HepG2 (cell line): ENCODE measurements around the gene KLHDC1. TPM values are rescaled to one million over a fixed set of nuclear protein-coding genes. Genes with fewer than 3 reads are reported as not detected.

Source experiments
- AKAP8 ChIP-seq: sonication (generic); formaldehyde crosslinking; IDR thresholded peaks from 2 replicates; pipeline ENCODE4 v1.5.1; 2020; ENCODE audit warnings: mild to moderate bottlenecking, missing genetic modification reagents
- CBX1 ChIP-seq: IDR thresholded peaks from one replicate; pipeline ENCODE4 v1.6.1; 2016; ENCODE audit warnings: antibody characterized with exemption, low read depth
- CBX2 ChIP-seq, 2 experiments: fragments of 200-600 bp in 1 of 2; sonication (generic); formaldehyde crosslinking in 1 of 2; IDR thresholded peaks; 2 replicates each; pipeline versions ENCODE4 v1.7.0 to v1.8.1; 2018 to 2022; ENCODE audit warnings: low read depth in 2 of 2, low read length in 1 of 2, mild to moderate bottlenecking in 1 of 2, missing genetic modification reagents in 1 of 2
- ETV5 ChIP-seq: IDR thresholded peaks from 2 replicates; pipeline ENCODE4 v1.6.1; 2018; ENCODE audit warnings: missing biosample characterization, missing genetic modification reagents, inconsistent platforms, borderline replicate concordance
- ETV6 ChIP-seq: sonication (generic); formaldehyde crosslinking; conservative IDR thresholded peaks from 2 replicates; pipeline ENCODE4 v1.4.0; 2020; ENCODE audit warnings: missing genetic modification reagents
- FOXA3 ChIP-seq: IDR thresholded peaks from 2 replicates; pipeline ENCODE4 v1.6.1; 2016; ENCODE audit warnings: missing genetic modification reagents, missing compliant biosample characterization
- HIC2 ChIP-seq: sonication (generic); formaldehyde crosslinking; IDR thresholded peaks from 2 replicates; pipeline ENCODE4 v1.9.0; 2022; ENCODE audit warnings: low read depth, missing genetic modification reagents
- KDM5B ChIP-seq: sonication (generic); formaldehyde crosslinking; IDR thresholded peaks from 2 replicates; pipeline ENCODE4 v1.4.0; 2020; ENCODE audit warnings: missing genetic modification reagents, mild to moderate bottlenecking, borderline replicate concordance
- KLF9 ChIP-seq: IDR thresholded peaks from 2 replicates; pipeline ENCODE4 v1.6.1; 2016; ENCODE audit warnings: low read depth
- MLX ChIP-seq: IDR thresholded peaks from 2 replicates; pipeline ENCODE4 v1.6.1; 2016
- NCOA1 ChIP-seq: sonication (generic); formaldehyde crosslinking; IDR thresholded peaks from 2 replicates; pipeline ENCODE4 v1.9.0; 2021; ENCODE audit warnings: missing genetic modification reagents
- SMAD9 ChIP-seq: sonication (generic); formaldehyde crosslinking; IDR thresholded peaks from 2 replicates; pipeline ENCODE4 v1.5.1; 2020; ENCODE audit warnings: mild to moderate bottlenecking, missing genetic modification reagents
- ZBTB7A ChIP-seq: sonication (generic); formaldehyde crosslinking; IDR thresholded peaks from 2 replicates; pipeline ENCODE4 v1.8.0; 2022; ENCODE audit warnings: mild to moderate bottlenecking, missing genetic modification reagents
- ZNF30 ChIP-seq: sonication (generic); formaldehyde crosslinking; IDR thresholded peaks from 2 replicates; pipeline ENCODE4 v1.5.0; 2020; ENCODE audit warnings: mild to moderate bottlenecking, missing genetic modification reagents
- ZNF350 ChIP-seq: sonication (generic); formaldehyde crosslinking; IDR thresholded peaks from 2 replicates; pipeline ENCODE4 v1.4.0; 2020; ENCODE audit warnings: mild to moderate bottlenecking, low read depth, missing genetic modification reagents, borderline replicate concordance
- ZNF607 ChIP-seq: sonication (generic); formaldehyde crosslinking; IDR thresholded peaks from 2 replicates; pipeline ENCODE4 v1.5.1; 2020; ENCODE audit warnings: missing genetic modification reagents, mild to moderate bottlenecking, borderline replicate concordance
- ZNF609 ChIP-seq: sonication (generic); formaldehyde crosslinking; IDR thresholded peaks from 2 replicates; pipeline ENCODE4 v1.4.0; 2020; ENCODE audit warnings: mild to moderate bottlenecking, missing genetic modification reagents, borderline replicate concordance
- ZXDC ChIP-seq: sonication (generic); formaldehyde crosslinking; IDR thresholded peaks from 2 replicates; pipeline ENCODE4 v1.5.0; 2020; ENCODE audit warnings: mild to moderate bottlenecking, missing genetic modification reagents
- polyA plus RNA-seq, 8 experiments: library from polyadenylated mRNA; depleted of rRNA in 3 of 8; stranded (reverse) in 7 of 8; unstranded in 1 of 8; fragments of >200 nt; fragmentation: Illumina TruSeq in 4 of 8; extraction: Trizol in 4 of 8; gene quantifications; 2 replicates each; pipeline versions ENCODE4 v1.2.1 to v1.2.3, GENCODE V29; 2011 to 2016; ENCODE audit warnings: low read depth in 4 of 8, missing spikeins in 1 of 8, mixed read lengths in 1 of 8; ENCODE audit not compliant: insufficient read depth in 1 of 8
- total RNA-seq, 5 experiments: library from RNA; depleted of rRNA; stranded (reverse); fragments of >200 nt; fragmentation: Illumina TruSeq; extraction: Trizol; gene quantifications; 2 replicates each; pipeline ENCODE4 v1.2.3, GENCODE V29; 2016; ENCODE audit warnings: low read depth in 1 of 5

The KLHDC1 gene
- total and polyA plus RNA-seq, 2 of the 13 experiments (the other 11 are each of a cell fraction or from before 2014, with no cell fraction given) = 0.11 TPM; not detected in 1

- TF ChIP-seq ZNF609 = peak; percentile 26; the same call in 1 of the 2 replicates
- peak; percentile 56 for TF ChIP-seq ETV5 (CRISPR knock-in tag)
- 0 out of 2 replicates have a peak, but pooled peaks have one; percentile 33 for TF ChIP-seq FOXA3 (CRISPR knock-in tag)
- peak; percentile 83; the same call in 1 of the 2 replicates for TF ChIP-seq ZNF30
- TF ChIP-seq CBX1 = no peak
- no peak; the same call in 1 of the 2 replicates for TF ChIP-seq ZNF607 (CRISPR knock-in tag)
- TF ChIP-seq CBX2 (IDR thresholded peaks at IDR 0.05; ENCODE audit: low read depth, low read length) = no peak
- TF ChIP-seq CBX2 (CRISPR knock-in tag; IDR thresholded peaks at IDR 0.05; ENCODE audit: low read depth) = 0 out of 2 replicates have a peak, but pooled peaks have one; percentile 95
- TF ChIP-seq ZXDC (CRISPR knock-in tag) = no peak
- TF ChIP-seq KDM5B = peak; percentile 96
- TF ChIP-seq ZBTB7A (CRISPR knock-in tag) = peak; percentile 97
- peak; percentile 69; the same call in 1 of the 2 replicates for TF ChIP-seq ETV6
- TF ChIP-seq ZNF350 = peak; percentile 48; the same call in 1 of the 2 replicates
- no peak for TF ChIP-seq NCOA1 (CRISPR knock-in tag)
- no peak for TF ChIP-seq MLX (CRISPR knock-in tag)
- TF ChIP-seq AKAP8 (CRISPR knock-in tag) = peak; percentile 78
- peak; percentile 63; the same call in 1 of the 2 replicates for TF ChIP-seq SMAD9 (CRISPR knock-in tag)
- TF ChIP-seq HIC2 (CRISPR knock-in tag) = no peak
- TF ChIP-seq KLF9 = no peak
Measured at GRCh38 chr14:49692811-49693734, at the start of gene KLHDC1 (continued).
